HG02981 (cell line): ENCODE data around the gene URI1.

Source experiments
- ATAC-seq: cut with Tn5 transposase; IDR thresholded peaks from one replicate; pipeline ENCODE4 v1.9.1; 2021; ENCODE audit warnings: mild to moderate bottlenecking, moderate library complexity; ENCODE audit not compliant: unreplicated experiment

URI1 gene

GRCh38 chr19:30052122-30053075, 110.4 kb downstream of the URI1 start:
- no peak for ATAC-seq

- no peak for ATAC-seq
Observed at GRCh38 chr19:30053558-30053957, 111.5 kb downstream of the URI1 start.

GRCh38 chr19:30054210-30054609, 112.2 kb downstream of the URI1 start:
- ATAC-seq: no peak

GRCh38 chr19:30056580-30056979, 114.5 kb downstream of the URI1 start:
- ATAC-seq: no peak

GRCh38 chr19:30059741-30060457, 117.9 kb downstream of the URI1 start:
- no peak for ATAC-seq

- no peak for ATAC-seq
Observed at GRCh38 chr19:30060531-30061222, 118.6 kb downstream of the URI1 start.

GRCh38 chr19:30061223-30062064, 119.4 kb downstream of the URI1 start:
- no peak for ATAC-seq

- no peak for ATAC-seq
Observed at GRCh38 chr19:30062065-30062906, 120.2 kb downstream of the URI1 start.

GRCh38 chr19:30062907-30063649, 121.0 kb downstream of the URI1 start:
- no peak for ATAC-seq

- ATAC-seq: no peak
Observed at GRCh38 chr19:30063650-30064347, 121.8 kb downstream of the URI1 start.

- ATAC-seq: no peak
Observed at GRCh38 chr19:30064348-30064699, 122.3 kb downstream of the URI1 start.

GRCh38 chr19:30064771-30065494, 122.9 kb downstream of the URI1 start:
- no peak for ATAC-seq

GRCh38 chr19:30065680-30066606, 123.9 kb downstream of the URI1 start:
- ATAC-seq: no peak
